Daoy (cell line): ENCODE results near the gene ABHD4. TPM values are rescaled to one million over a fixed set of nuclear protein-coding genes. Genes with fewer than 3 reads are reported as not detected.
A peak's percentile ranks its signal among the peaks of the same experiment; 100 is the strongest.
"Not testable (repeated sequence)": the region's sequence is repeated elsewhere in the genome, so short reads cannot be mapped to it uniquely, and the experiment has no call there.

Source experiments
- DNase-seq: peaks from one replicate; pipeline ENCODE4 v3.0.0-alpha.2; 2015; ENCODE audit warnings: low read depth
- total RNA-seq: library from RNA; depleted of rRNA; stranded (reverse); fragments of >200 nt; shearing (Covaris generic); gene quantifications from 2 replicates; pipeline ENCODE4 v1.2.3, GENCODE V29; 2014

The ABHD4 gene
- total RNA-seq, 1 experiment from 2014 or later: 11.7 TPM

GRCh38 chr14:22561661-22562579 is 36.2 kb upstream of the ABHD4 start:
- no peak for DNase-seq

GRCh38 chr14:22563987-22564386 is 34.1 kb upstream of the ABHD4 start:
- DNase-seq: no peak

- DNase-seq: no peak
Measured at GRCh38 chr14:22564463-22564862, 33.6 kb upstream of the ABHD4 start.

GRCh38 chr14:22565391-22565945 is 32.6 kb upstream of the ABHD4 start:
- DNase-seq: no peak

- not testable (repeated sequence) for DNase-seq
Measured at GRCh38 chr14:22566266-22566665, 31.8 kb upstream of the ABHD4 start.

GRCh38 chr14:22566845-22567244 is 31.3 kb upstream of the ABHD4 start:
- no peak for DNase-seq

- DNase-seq: no peak
Measured at GRCh38 chr14:22567437-22567836, 30.7 kb upstream of the ABHD4 start.

GRCh38 chr14:22569106-22569736 is 28.9 kb upstream of the ABHD4 start:
- DNase-seq: no peak

- no peak for DNase-seq
Measured at GRCh38 chr14:22569737-22570131, 28.4 kb upstream of the ABHD4 start.

- peak; percentile 83 for DNase-seq
Measured at GRCh38 chr14:22570132-22570949, 27.8 kb upstream of the ABHD4 start.

GRCh38 chr14:22572562-22573058 is 25.5 kb upstream of the ABHD4 start:
- DNase-seq: no peak

GRCh38 chr14:22573804-22574203 is 24.3 kb upstream of the ABHD4 start:
- no peak for DNase-seq

GRCh38 chr14:22577334-22577908 is 20.7 kb upstream of the ABHD4 start:
- DNase-seq: no peak

- DNase-seq: no peak
Measured at GRCh38 chr14:22579236-22579635, 18.9 kb upstream of the ABHD4 start.

- no peak for DNase-seq
Measured at GRCh38 chr14:22579881-22580280, 18.2 kb upstream of the ABHD4 start.

GRCh38 chr14:22580625-22581024 is 17.5 kb upstream of the ABHD4 start:
- DNase-seq: no peak

- DNase-seq: no peak
Measured at GRCh38 chr14:22583994-22584393, 14.1 kb upstream of the ABHD4 start.

- no peak for DNase-seq
Measured at GRCh38 chr14:22587247-22587646, 10.9 kb upstream of the ABHD4 start.

GRCh38 chr14:22587677-22588422 is 10.2 kb upstream of the ABHD4 start:
- DNase-seq: not testable (repeated sequence)

- no peak for DNase-seq
Measured at GRCh38 chr14:22588526-22589095, 9.5 kb upstream of the ABHD4 start.
